Cerebellar nuclear complex (tissue), 1 donor: ENCODE data around the gene HYDIN.
A peak's percentile ranks its signal among the peaks of the same experiment; 100 is the strongest.

Experiments used
- DNase-seq, 2 experiments: peaks; one replicate each; lab custom pipeline; 2025; lab: John Stamatoyannopoulos, UW

The HYDIN gene

DNA sequence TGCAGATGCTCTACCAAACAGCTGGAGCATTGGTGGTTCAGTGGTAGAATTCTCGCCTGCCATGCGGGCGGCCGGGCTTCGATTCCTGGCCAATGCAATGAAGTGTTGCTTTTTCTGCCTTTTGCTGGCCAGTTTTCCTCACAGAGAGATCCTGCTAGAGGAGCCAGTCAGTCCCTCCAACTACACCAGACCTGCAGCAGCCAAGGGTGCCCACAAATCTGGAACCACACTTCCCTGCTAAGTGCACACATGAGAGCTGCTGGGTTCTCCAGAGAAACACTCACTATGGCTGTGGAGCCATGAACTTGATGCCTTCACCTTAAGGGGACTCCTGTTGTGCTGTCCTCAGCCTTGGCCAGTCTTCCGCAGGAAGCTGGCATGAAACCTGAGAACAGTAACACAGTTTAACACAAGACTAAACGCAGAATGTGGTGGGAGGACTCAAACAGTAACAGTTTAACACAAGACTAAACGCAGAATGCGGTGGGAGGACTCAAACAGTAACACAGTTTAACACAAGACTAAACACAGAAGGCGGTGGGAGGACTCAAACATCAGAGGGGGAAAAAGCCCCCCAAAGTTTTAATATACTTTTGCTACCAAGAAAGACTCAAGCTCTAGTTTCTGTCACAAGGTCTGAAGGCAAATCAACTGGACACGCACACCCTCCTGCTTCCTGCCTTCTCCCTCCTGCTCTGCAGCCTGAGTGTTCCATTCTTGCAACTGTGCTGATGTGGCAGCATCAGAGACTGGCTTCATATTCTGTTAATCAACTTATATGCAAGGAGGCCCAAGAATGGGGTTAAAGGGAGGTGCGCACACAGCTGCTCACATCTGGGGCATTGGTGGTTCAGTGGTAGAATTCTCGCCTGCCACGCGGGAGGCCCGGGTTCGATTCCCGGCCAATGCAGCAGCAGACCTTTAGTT is 441.6 kb downstream of the HYDIN start:
- DNase-seq = no peak

DNA sequence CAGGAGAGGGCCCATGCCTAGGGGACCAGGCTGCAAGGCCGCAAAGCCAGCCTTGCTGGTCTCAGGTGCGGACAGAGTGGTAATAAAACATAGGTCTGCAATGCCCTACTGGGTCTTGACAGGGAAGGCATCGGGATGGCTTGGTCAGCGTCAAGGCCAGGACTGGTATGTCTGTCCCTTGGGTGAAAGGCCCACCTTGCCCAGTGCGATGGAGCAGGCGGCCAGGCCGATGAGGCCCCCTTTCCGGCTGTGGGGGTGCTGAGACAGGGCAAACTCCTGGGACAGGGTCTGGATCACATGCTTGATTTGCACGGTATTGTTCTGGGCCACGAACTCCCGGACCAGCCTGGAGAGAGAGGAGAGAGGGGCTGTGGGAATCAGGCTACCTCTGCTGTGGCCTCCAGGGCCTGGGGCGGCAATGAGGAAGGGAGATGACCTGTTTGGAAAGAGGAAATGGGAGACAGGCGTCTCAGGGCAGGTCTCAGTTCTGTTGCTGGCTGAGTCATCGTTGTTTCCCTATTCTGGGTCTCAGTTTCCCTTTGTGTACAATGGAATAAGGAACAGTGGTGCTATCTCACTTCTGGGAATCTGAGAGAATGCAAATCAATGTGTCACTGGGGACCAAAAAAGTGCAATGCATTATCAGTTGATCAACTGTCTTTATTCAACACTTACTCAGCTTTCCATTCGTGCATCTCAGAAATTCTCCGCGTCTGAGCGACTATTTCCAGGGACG is 444.3 kb downstream of the HYDIN start:
- DNase-seq = no peak

DNA sequence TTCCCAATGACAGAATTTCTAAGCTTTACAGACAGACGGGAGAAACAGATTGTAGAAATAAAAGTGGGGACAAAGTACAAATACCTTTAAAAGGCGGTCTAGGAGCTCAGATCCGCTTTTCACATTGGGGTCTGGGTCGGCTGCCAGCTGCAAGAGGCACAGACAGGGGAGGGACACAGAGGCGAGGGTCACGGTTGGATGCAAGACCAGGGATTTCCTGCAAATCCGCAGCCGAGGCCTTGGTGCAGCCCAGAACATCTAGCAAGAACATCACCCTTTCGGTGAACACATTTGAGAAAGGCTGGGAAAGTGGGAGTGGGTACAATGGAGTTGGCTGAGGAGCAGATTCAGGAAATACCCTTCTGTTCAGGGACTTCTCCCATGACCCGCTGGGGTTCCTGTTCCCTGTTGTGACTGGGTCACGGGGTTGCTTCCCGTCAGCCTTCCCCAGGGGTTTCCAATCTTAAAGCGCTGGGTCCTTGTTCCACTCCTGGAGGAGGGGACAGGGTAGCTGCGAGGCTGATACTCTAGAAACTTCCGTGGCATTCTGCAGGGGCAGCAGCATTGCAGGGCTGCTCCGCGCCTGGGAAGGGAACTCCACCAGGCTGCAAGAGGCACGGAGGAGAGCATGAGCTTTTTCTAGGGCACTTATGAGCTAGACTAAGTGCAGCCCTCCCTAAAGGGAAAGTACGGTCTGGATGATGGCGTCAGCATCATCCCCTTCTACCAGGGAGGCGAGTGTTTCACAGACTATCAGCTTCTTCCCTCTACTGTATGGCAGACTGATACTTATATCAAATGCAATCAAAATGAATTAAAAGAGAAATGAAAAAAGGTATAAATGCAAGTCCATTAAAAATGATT is 445.6 kb downstream of the HYDIN start:
- no peak for DNase-seq

DNA sequence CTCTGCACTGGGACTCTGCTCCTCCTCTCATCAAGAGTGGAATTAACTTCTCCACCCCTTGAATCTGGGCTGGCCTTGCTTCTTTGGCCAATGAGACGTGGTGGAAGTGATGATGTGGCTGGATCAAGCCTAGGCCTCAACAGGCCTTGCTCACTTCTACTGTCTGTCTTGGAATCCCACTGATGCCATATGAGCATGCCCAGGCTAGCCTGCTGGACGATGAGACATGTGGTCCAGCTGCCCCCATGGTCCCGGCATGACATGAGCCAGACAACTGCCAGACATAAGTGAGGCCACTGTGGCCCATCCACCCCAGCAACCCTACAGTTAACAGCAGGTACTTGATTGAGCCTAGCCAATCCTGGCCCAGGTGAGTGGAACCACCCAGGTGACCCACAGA is 448.3 kb downstream of the HYDIN start:
- DNase-seq = no peak

DNA sequence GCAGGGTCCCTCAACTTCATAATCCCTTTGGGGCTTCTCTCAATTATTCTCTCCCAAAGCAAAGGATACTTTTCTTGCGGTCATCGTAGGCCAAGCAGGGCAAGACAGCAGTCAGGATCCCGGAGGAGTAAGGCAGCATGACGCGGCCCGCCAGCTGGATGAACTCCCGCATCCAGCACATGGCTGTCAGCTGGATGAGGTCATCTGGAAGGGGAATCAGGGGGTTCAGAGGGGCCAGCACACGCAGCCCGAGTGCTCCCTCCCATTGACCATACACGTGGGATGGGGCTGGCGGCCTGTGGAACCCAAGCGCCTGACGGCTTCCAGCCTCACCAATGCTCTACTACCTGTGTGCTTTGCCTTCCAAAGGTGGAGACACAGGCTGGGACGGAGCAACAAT is 448.7 kb downstream of the HYDIN start:
- DNase-seq = no peak

DNA sequence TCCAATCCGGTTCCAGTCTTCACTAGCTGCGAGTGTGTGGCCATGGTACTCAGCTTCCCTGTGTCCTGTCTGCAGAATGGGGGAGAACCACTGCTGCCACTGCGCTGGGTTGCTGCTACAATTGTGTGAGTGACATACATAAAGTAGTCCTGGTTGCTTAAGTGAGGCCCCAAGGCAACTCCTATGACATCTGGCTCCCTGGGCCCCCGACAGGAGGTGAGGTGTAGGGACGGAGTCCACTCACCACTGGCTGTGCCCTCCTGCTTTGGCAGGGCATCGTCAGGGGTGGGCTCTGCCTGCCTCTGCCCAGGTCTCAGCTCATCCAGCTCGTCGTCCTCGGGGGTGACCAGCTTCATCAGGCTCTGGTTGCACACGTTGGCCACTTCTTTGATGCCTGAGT is 450.0 kb downstream of the HYDIN start:
- no peak for DNase-seq

DNA sequence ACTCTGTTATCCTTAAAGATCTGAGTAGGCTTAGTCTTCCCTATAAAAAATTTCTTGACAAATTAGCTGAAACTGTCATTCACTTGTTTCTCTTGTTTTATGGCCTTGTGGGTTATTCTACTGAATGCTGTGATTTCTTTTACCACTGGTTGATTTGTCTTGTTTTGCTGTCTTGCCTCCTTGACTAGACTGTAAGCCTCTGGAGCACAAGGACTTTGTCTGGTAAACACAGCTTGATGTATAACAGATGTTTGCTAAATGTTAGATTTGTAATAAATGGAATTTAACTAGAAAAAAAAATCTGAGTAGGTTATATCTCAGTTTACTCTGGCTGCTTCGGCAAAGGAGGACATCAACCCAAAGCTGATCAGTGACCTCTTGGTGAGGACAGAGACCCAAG is 451.2 kb downstream of the HYDIN start:
- DNase-seq = no peak

DNA sequence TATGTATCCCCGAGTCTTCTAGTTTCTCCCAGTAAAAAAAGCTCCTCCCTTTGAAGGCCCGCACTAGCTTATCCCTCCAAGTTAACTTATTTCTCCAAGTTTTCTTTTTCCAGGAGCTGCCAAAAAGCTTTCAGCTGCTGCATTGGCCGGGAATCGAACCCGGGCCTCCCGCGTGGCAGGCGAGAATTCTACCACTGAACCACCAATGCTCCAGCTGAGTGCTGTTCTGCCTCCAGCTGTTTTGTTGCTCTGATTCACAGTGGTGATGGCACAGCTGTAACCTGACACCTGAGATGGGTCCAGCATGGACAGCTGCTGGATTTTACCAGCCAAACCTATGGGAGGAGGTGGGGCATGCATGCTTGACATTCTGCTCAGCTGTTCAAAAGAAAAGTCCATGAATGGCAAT is 451.6 kb downstream of the HYDIN start:
- DNase-seq = no peak

DNA sequence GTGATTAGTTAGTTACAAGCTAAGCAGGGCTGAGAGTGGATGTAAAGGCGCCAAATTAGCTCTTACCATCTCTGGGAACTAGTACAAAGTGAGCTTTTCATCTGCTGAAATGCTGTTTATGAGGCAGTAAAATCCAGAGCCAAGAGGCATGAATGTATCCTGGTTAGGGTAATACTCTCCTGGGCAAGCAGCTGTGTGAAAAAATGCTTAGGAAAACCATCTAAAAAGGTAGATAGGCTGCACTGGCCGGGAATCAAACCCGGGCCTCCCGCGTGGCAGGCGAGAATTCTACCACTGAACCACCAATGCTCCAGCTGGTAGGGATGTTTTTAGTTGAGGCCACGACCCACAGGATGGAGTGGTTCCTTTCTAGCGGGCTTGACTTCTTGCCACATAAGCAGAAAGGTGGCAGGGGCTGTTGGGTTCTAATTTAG is 452.5 kb downstream of the HYDIN start:
- no peak for DNase-seq

DNA sequence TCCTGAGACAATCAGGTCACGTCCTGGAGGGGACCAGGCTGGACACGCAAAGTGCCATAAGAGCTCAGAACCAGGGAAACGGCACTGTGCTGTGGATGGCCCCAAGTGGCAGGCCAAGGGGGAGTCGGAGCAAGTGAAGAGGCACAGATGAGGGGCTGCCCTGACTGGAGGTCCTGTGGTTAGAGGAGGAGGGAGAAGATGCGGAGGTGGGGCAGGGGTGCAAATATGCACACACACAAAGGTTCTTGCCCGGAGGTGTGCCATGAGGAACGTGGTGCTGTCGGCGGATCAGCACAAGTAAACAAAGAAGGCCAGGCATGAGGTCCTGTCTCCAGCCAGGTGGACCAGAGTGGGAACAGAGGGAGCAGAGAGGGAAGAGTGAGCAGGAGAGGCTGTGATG is 453.0 kb downstream of the HYDIN start:
- no peak for DNase-seq

DNA sequence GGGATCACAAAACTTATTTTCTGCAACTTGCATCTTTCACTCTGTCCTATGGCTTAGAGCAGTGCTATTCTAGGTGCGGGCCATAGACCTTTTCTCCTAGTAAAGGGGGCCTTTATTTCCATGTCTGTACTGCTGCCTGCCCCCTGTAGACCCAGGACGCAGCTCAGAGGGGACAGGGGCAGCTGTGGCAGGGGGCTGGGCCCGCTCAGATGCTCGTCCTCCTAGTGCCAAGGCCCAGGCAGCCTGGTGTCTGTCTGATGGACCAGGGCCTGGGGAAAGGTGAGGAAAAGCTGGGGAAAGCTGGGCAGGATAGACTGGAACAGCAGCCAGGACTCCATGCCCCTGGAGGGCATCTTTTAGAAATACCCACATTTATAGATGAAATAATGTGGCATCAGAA is 455.1 kb downstream of the HYDIN start:
- no peak for DNase-seq

DNA sequence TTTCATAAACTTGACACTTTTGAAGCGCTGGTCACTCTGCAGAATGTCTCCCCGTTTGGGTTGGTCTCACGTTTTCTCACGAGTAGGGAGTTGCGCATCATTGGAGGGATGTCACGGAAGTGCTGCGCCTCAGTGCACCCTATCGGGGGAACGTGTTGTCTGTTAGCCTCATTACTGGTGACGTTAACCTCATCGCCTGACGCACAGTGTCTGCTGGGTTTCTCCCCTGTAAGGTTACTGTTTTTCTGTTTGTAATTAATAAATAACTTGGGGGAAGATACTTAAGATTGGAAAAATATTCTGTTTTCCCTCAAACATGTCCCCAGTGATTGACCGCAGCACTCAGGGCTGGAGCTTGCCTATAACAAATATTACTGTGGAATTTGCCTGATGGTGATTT is 456.3 kb downstream of the HYDIN start:
- DNase-seq = no peak

DNA sequence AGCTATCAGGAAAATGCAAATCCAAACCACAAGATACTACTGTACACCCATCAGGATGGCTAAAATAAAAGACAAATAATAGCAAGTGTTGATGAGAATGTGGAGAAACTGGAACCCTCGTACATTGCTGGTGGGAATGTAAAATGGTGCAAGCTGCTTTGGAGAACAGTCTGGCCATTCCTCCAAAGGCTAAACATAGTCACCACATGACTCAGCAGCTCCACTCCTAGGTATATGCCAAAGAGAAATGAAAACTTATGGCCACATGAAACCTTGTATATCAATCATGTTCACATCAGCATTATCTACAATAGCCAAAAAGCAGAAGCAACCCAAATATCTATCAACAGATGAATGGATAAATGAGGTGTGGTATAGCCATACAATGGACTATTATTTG is 458.0 kb downstream of the HYDIN start:
- DNase-seq = no peak

DNA sequence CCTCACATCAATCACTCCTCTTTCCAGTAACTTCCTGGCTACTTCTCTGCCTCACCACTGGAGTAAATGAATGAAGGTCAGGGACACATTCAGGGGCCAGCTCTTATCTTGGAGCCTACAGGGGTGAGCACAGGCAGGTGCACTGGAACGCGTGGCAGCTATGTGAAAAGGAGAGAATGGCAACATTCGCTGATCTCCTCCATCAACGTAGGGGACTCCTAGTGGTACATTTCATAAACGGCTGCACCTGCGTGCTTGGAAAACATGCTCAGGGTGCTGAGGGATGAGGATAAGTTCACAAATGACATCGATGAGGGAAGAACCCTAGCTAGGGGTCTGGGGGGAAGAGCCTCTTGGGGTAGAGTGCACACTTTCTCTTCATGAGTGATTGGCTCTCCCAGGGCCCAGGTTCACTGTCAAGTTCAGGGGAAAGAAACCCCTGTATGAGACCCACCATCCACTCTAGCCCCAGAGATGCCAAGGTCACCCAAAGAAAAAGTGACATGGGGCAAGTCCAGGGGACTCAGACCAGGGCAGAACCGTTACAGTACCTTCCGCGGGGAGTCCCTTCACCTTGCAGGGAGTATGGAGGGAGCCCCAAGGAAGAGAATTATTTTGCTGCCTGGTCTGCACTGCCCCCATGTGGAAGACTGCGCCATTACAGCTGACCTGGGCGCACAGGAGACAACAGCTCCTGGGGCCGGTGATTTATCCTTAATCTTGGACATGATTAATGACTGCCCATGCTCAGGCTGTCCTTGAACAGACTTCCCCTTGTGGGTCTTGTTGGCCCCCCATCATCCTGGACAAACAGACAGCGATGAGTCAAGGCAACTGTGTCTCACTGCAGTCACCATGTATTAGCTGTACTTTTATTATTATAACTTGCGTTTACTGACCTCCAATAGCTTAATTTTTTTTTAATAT is 459.6 kb downstream of the HYDIN start:
- DNase-seq = peak; percentile 25 to 63

DNA sequence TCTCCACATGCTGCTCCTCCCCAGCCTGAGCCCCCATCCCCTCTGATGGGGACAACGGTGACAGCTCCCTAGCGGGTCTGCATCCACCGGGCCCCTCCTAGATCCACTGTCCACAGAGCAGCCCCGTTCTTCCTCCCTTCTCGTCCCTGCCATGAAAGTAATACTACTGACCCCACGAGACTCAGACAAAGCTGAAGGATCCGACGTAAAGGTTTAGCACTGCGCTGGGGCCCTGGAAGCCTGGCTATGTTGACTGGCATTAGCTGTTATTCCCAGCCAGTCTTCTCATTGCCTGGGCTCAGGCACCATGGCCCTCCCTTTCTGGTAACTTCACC is 460.3 kb downstream of the HYDIN start:
- no peak for DNase-seq

DNA sequence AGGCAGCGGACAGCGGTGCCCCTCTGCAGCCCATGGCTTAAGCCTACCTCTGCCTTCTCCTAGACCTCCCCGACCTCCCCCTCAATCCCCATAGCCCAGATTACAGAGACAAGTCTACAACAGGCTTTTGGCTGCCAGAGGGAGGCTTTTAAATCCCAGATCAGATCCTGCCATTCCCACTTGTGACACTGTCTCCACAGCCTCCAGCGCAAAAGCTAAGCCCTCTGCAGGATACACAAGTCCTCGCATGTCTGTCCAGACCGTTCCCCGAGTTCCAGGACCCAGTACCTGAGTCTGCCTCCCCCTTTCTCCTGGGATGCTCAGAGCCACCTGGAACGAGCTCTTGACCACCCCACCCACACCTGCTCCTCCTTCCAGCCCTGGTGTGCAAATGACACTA is 460.8 kb downstream of the HYDIN start:
- peak in 1 of 2 experiments; percentile 19 for DNase-seq

DNA sequence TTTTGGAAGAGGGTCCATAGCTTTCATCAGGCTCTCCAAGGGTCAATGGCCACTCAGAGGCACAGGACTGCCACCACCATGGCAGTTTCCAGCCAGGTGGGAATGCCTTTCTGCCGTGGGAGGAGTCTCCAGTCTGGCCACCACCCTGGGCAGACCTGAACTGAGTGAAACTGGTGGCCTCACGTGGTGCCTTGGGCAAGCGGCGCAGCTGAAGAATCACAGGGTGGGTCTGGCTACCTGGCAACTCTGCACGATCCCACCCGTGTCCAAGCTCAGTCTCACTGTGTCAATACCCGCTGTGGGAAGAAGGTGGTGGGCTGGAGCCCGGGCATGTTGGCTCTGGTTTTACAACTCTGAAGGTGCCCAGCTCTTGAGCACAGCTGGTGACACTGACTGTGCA is 461.4 kb downstream of the HYDIN start:
- DNase-seq = no peak

DNA sequence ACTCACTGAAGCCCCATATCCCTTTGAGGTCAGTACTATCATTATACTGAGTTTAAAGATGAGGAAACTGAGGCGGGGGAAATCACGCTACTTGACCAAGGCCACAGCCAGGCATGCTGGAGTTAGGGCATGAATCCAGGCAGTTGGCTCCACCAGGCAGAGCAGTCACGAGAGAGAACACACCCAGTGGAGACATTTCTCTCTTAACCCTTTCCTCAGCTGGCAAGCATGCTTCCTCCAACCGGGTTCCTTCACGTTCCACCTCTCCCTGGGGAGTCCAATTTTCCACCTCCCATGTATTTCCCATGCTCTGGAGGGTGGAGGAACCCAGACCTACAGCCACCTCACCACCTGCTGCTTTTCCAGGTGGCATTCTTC is 462.3 kb downstream of the HYDIN start:
- DNase-seq = no peak

DNA sequence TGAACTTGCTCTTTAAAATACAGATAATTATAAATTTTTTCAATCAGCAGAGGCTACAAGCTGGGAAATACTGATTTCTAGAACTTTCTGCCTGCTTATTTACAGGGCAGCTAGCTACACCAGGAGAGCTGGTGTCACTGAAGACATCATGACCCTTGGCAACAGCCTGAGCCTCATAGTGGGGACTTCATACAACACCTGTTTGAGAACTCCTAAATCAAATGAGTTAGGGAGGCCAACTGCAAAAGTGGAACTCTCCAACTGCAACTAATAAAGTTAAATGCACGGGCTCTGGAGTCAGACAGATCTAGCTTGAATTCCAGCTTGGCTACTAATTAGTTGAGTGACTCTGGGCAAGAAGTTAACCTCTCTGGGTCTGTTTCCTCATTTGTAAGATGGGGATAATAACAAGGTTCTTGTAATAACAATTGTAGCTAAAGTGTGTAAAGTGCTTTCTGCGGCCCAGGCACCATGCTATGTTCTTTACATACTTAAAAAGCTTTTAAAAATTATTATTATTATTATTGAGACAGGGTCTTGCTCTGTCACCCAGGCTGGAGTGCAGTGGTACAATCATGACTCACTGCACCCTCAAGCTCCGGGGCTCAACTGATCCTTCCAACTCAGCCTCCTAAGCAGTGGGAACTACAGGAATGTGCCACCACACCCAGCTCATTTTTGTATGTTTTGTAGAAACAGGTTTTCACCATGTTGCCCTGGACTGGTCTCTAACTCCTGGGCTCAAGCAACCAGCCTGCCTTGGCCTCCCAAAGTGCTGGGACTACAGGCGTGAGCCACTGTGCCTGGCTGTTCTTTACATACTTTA is 462.9 kb downstream of the HYDIN start:
- DNase-seq = no peak

DNA sequence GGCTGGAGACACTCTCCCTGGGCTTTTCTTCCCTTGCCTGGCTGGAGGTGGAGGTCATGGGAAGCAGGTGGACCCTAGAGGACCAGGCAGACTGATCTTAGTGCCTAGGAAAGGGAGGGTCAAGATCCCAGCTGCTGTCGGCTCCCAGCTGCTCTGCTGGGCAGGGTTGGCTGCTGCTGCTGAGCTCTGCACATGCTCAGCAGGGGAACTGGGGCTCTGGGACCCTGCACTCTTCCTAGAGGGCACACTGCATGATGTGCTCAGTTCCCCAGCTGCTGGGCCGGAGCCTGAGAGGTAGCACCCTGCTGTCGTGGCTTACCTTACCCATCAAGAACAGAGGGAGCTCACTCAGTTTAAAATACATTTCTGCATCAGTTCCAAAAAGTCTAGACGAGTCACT is 463.9 kb downstream of the HYDIN start:
- no peak for DNase-seq

DNA sequence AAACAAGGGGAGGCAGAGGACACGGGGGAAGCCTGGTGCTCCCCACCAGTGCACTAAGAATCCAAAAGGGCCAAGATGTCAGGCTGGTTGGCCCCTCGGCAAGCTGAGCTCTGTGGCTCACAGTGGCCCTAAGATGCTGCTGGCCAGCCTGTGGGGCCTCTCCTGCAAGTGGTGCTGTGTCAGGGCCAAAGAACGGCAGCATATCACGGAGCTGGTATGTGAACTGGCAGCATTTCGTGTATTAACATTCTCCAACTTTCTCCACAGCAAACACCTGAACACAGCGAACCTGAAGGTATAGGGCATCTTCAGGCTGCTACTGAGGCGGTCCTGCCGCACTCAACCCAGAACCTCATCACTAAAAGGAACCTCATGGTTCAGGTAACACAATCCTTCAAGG is 464.3 kb downstream of the HYDIN start:
- DNase-seq = no peak
